Transverse colon (tissue), 4 donors: ENCODE measurements around the gene PDSS2.

Experiments used
- CTCF ChIP-seq, 5 experiments: fragments of 200-600 bp in 3 of 5; fragments of 450-650 bp in 2 of 5; sonication (generic) in 3 of 5; IDR thresholded peaks; 1 replicate in 2 of 5; 2 replicates in 3 of 5; pipeline ENCODE4 v1.5.1; 2016 to 2017; ENCODE audit warnings: antibody characterized with exemption in 5 of 5, inconsistent platforms in 3 of 5, mild to moderate bottlenecking in 2 of 5, moderate library complexity in 1 of 5
- EP300 ChIP-seq: sonication (generic); formaldehyde crosslinking; IDR thresholded peaks from one replicate; pipeline ENCODE4 v1.6.1; 2017; ENCODE audit warnings: antibody characterized with exemption, low read depth
- POLR2A ChIP-seq: fragments of 450-650 bp; IDR thresholded peaks from one replicate; pipeline ENCODE4 v1.6.1; 2016; ENCODE audit warnings: antibody characterized with exemption, mild to moderate bottlenecking, moderate library complexity
- POLR2AphosphoS5 ChIP-seq, 3 donors: sonication (generic); formaldehyde crosslinking; IDR thresholded peaks; one replicate each; pipeline ENCODE4 v1.6.1; 2016; ENCODE audit warnings: antibody characterized with exemption in 3 of 3

DNA sequence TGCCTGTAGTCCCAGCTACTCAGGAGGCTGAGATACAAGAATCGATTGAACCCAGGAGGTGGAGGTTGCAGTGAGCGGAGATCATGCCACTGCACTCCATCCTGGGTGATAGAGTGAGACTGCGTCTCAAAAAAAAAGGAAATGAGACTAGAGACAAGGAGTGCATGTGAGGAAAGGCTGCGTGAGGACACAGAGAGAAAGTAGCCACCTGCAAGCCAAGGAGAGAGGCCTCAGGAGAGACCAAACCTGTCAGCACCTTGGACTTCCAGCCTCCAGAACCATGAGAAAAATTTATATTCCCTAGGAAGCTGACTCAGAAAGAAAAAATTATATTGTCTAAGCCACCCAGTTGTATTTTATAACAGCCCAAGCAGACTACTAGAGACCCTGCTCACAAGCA is 336.6 kb downstream of the PDSS2 start:
- TF ChIP-seq POLR2A (no peak), CTCF (IDR thresholded peaks at IDR 0.05) (no peak), POLR2AphosphoS5 (IDR thresholded peaks at IDR 0.05) (no peak), EP300 (no peak)
